ENCODE data around the gene KIF6.

DNA sequence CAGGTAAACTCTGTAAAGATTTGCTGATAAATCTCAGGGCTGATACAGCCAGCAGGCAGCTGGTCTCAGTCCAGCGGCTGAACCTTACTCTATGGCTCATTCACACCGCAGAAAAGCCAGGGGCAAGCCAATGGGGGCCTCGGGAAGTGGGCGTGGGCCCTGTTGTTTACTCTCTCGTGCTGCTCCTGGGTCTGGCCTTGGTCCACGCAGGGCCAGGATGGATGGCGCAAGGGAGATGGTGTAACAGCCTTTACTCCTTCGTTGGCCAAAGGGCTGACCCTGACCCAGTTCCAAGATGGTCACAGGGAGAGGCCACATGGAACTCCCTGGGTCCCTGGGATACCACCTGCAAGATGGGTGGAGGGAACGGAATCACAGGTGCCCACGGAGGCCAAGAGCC, 427.1 kb downstream of the KIF6 start:
- no peak for TF ChIP-seq FOXA1 (IDR thresholded peaks at IDR 0.05)
- TF ChIP-seq ELF4 (IDR thresholded peaks at IDR 0.05), result no peak
- no peak for TF ChIP-seq SUZ12 (IDR thresholded peaks at IDR 0.05)
- TF ChIP-seq BHLHE40 (IDR thresholded peaks at IDR 0.05; ENCODE audit: borderline replicate concordance), result no peak
- no peak for TF ChIP-seq ARNT (IDR thresholded peaks at IDR 0.05)
